Kidney (tissue), 14 donors: ENCODE results near the gene APOA1. TPM values are rescaled to one million over a fixed set of nuclear protein-coding genes. Genes with fewer than 3 reads are reported as not detected.

Source experiments
- DNase-seq, 5 donors: peaks; one replicate each; pipeline ENCODE4 v3.0.0-alpha.2; 2013 to 2020
- FAIRE-seq: peaks from 2 replicates; lab custom pipeline; 2012; peaks lifted over from hg19 to GRCh38; lab: Jason Lieb, UNC
- H3K27ac ChIP-seq, 2 donors: one replicate each; pipeline ENCODE4 v1.7.0; 2013; ENCODE audit warnings: low read depth in 2 of 2, low read length in 2 of 2, inconsistent platforms in 1 of 2
- H3K27me3 ChIP-seq: one replicate; pipeline ENCODE4 v1.7.1; 2013; ENCODE audit warnings: low read length, inconsistent platforms; ENCODE audit not compliant: control insufficient read depth, insufficient read depth
- H3K36me3 ChIP-seq, 3 donors: one replicate each; pipeline versions ENCODE4 v1.7.0 to v1.7.1; 2013; ENCODE audit warnings: low read length in 3 of 3, control low read depth in 1 of 3, inconsistent platforms in 1 of 3; ENCODE audit not compliant: insufficient read depth in 3 of 3, control insufficient read depth in 2 of 3
- H3K4me1 ChIP-seq, 3 donors: one replicate each; pipeline versions ENCODE4 v1.7.0 to v1.7.1; 2013; ENCODE audit warnings: low read length in 3 of 3, inconsistent platforms in 1 of 3, low read depth in 1 of 3; ENCODE audit not compliant: control insufficient read depth in 2 of 3, insufficient read depth in 2 of 3
- H3K4me3 ChIP-seq, 3 donors: one replicate each; pipeline versions ENCODE4 v1.7.0 to v1.8.1; 2013; ENCODE audit warnings: low read length in 3 of 3, control low read depth in 1 of 3, inconsistent platforms in 1 of 3
- H3K9ac ChIP-seq, 3 donors: one replicate each; pipeline versions ENCODE4 v1.7.0 to v1.7.1; 2013; ENCODE audit warnings: low read length in 3 of 3, control low read depth in 1 of 3, inconsistent platforms in 1 of 3
- H3K9me3 ChIP-seq, 3 donors: one replicate each; pipeline versions ENCODE4 v1.7.0 to v1.7.1; 2013; ENCODE audit warnings: low read length in 3 of 3, control low read depth in 1 of 3, inconsistent platforms in 1 of 3; ENCODE audit not compliant: control insufficient read depth in 2 of 3, insufficient read depth in 1 of 3
- CTCF ChIP-seq: IDR thresholded peaks from 3 replicates; pipeline ENCODE4 v1.5.1; 2012; ENCODE audit warnings: mild to moderate bottlenecking, moderate library complexity, borderline replicate concordance; ENCODE audit not compliant: insufficient read depth; ENCODE audit errors: extremely low read depth
- intact Hi-C: fragments of 100-400 bp; cut with DNase I; formaldehyde crosslinking; loops from one replicate; pipeline ENCODE4 v1.11.1; 2022
- polyA plus RNA-seq: library from polyadenylated mRNA; stranded (reverse); fragments of 350-450 nt; fragmentation: Illumina TruSeq; extraction: RNeasy Lipid Tissue Mini Kit (QIAGEN cat#74804); gene quantifications from one replicate; pipeline ENCODE4 v1.2.3, GENCODE V29; 2014; ENCODE audit warnings: low read depth, low replicate concordance; ENCODE audit not compliant: insufficient read depth
- total RNA-seq: library from RNA; stranded (reverse); fragmentation: NEBNext Ultra II Directional; extraction: Animal tissue kit (Norgen Biotek cat#: 25700); gene quantifications from one replicate; pipeline ENCODE4 v1.2.1, GENCODE V29; 2021
- donor health status: control.
- donor health status: control.
- donor health status: control.
- donor health status: control.
- donor health status: control.
- donor health status: DM: yes; HTN: yes; CAD: no.
- donor health status: Normal renal cell carcinoma (clear cell type).

The APOA1 gene
- total and polyA plus RNA-seq, 2 donors from 2014 or later = 2.0 TPM; not detected in 1

DNA sequence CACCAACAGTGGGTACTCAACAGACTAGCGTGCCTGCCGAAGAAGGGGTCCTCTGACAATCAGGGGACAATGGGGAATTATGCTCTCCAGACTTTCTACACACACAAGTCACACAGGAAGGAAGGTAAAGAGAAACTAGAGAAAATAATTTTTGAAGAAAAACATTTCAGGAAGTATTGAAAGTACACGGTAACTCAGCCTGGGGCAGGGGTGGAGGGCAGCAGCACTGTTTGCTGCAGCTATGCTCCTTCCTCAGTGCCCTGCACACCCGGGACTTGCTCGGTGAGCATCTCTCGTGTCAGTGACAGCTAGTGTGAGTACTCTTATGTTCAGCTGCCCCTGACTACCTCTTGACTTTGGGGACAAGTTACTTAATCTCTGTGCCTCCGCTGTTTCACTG lies 18.0 kb upstream of the APOA1 start:
- H3K36me3 ChIP-seq = peaks cover 2 to 34% (median 31%) of the 10 kb centered on the region in 3 donors
- no peak overlapping the region for H3K27ac ChIP-seq

GRCh38 chr11:116853461-116854073 lies 16.1 kb upstream of the APOA1 start:
- Histone ChIP-seq H3K27ac (no peak overlapping the region), H3K27me3 (no peaks in the 10 kb centered on the region), H3K4me3 (no peak overlapping the region), H3K9ac (no peak overlapping the region), H3K9me3 (no peaks in the 10 kb centered on the region), H3K4me1 (peaks cover 0 to 5% (median 0%) of the 10 kb centered on the region in 3 donors), H3K36me3 (peaks cover 2 to 28% (median 28%) of the 10 kb centered on the region in 3 donors)
- FAIRE-seq = no peak
- no peak for TF ChIP-seq CTCF
- intact Hi-C loops = no loop called here
- no peak for DNase-seq

More for the DNA sequence above, 18.0 kb upstream of the APOA1 start:
- no peak overlapping the region for H3K9ac ChIP-seq
- DNase-seq (no peak), FAIRE-seq (no peak)
- H3K9me3 ChIP-seq = no peaks in the 10 kb centered on the region
- TF ChIP-seq CTCF = no peak
- intact Hi-C loops = no loop called here
- H3K4me1 ChIP-seq = peaks cover 0 to 5% (median 0%) of the 10 kb centered on the region in 3 donors
- H3K27me3 ChIP-seq = no peaks in the 10 kb centered on the region
- H3K4me3 ChIP-seq = no peak overlapping the region

GRCh38 chr11:116852261-116853031 lies 15.0 kb upstream of the APOA1 start:
- peak in 2 of 5 donors; percentile 3 to 27 for DNase-seq
- H3K9ac ChIP-seq = no peak overlapping the region
- no peaks in the 10 kb centered on the region for H3K9me3 ChIP-seq
- no peak for FAIRE-seq
- intact Hi-C loops = no loop called here
- peaks cover 0 to 25% (median 20%) of the 10 kb centered on the region in 3 donors for H3K36me3 ChIP-seq
- no peaks in the 10 kb centered on the region for H3K27me3 ChIP-seq
- H3K27ac ChIP-seq = no peak overlapping the region
- no peak for TF ChIP-seq CTCF
- H3K4me3 ChIP-seq = no peak overlapping the region
- H3K4me1 ChIP-seq = peaks cover 0 to 5% (median 0%) of the 10 kb centered on the region in 3 donors
